HFF-Myc (cell line): Measurements from ENCODE around the gene KRTAP9-6.
"Not testable (repeated sequence)": the region's sequence is repeated elsewhere in the genome, so short reads cannot be mapped to it uniquely, and the experiment has no call there.

Experiments
- DNase-seq: peaks from one replicate; pipeline ENCODE4 v3.0.0-alpha.2; 2011; ENCODE audit warnings: low read depth; ENCODE audit errors: extremely low read depth
- H3K4me3 ChIP-seq: replicated peaks from 2 replicates; pipeline ENCODE4 v1.5.1; 2011; ENCODE audit warnings: low read depth, mild to moderate bottlenecking, control low read depth, low read length
- TF ChIP-seq, protein P1 (sequence below): IDR thresholded peaks from 2 replicates; pipeline ENCODE4 v1.5.1; 2012; ENCODE audit warnings: mild to moderate bottlenecking, low read depth, low read length, control low read depth; ENCODE audit errors: missing control alignments

Gene KRTAP9-6, protein sequence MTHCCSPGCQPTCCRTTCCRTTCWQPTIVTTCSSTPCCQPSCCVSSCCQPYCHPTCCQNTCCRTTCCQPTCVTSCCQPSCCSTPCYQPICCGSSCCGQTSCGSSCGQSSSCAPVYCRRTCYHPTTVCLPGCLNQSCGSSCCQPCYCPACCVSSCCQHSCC

DNA sequence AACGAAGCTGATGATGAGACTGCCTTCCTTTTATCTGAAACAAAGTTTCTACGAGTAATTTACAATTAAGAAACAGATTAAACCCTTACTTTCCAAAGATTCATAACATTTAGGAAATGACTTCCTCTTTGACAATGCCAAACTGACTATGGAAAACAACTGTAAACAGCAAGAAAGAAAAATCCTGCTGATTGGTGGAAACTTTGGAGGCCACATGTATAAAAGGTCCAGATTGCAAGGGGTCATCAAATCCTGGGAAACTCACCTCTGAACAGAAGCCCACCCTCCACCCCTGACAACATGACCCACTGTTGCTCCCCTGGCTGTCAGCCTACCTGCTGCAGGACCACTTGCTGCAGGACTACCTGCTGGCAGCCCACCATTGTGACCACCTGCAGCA is at the start of gene KRTAP9-6:
TSS of gene KRTAP9-6 (plus strand) at position 301 of the 400 bp plus-strand sequence. CDS start at position 301, 0 bp downstream.
- DNase-seq: no peak
- no peak within 1 kb of the TSS for H3K4me3 ChIP-seq

GRCh38 chr17:41215681-41216080 is 49.5 kb upstream of the KRTAP9-6 start:
- TF ChIP-seq, protein P1, sequence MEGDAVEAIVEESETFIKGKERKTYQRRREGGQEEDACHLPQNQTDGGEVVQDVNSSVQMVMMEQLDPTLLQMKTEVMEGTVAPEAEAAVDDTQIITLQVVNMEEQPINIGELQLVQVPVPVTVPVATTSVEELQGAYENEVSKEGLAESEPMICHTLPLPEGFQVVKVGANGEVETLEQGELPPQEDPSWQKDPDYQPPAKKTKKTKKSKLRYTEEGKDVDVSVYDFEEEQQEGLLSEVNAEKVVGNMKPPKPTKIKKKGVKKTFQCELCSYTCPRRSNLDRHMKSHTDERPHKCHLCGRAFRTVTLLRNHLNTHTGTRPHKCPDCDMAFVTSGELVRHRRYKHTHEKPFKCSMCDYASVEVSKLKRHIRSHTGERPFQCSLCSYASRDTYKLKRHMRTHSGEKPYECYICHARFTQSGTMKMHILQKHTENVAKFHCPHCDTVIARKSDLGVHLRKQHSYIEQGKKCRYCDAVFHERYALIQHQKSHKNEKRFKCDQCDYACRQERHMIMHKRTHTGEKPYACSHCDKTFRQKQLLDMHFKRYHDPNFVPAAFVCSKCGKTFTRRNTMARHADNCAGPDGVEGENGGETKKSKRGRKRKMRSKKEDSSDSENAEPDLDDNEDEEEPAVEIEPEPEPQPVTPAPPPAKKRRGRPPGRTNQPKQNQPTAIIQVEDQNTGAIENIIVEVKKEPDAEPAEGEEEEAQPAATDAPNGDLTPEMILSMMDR: no peak
- no peak for DNase-seq
- H3K4me3 ChIP-seq: no peak overlapping the region

More for the DNA sequence above, at the start of gene KRTAP9-6:
- TF ChIP-seq, protein P1: no peak

DNA sequence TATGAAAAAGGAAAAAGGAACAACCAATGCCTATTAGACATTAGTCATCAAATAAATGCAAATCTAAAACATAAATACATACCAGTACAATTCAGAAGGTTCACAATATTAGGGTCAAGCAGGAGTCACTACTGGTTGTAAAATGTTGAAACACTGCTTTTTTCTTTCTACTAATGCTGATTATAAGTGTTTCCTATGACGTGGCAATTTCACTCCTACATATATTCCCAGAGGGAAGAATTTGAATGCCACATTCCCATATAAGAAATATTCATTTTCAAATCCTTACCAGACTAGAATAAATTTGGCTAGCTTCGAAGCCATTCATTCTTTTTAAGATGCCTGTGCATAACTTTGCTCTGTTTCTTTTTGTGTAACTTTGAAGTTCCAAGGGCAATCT is 41.4 kb upstream of the KRTAP9-6 start:
- H3K4me3 ChIP-seq: no peak overlapping the region
- TF ChIP-seq, protein P1: no peak
- no peak for DNase-seq

GRCh38 chr17:41226051-41226450 is 39.1 kb upstream of the KRTAP9-6 start:
- DNase-seq: no peak
- TF ChIP-seq, protein P1: no peak
- H3K4me3 ChIP-seq: no peak overlapping the region

GRCh38 chr17:41226598-41227095 is 38.5 kb upstream of the KRTAP9-6 start, which contains the start of gene KRTAP9-2:
Gene KRTAP9-2 (plus strand): TSS chr17:41226648. CDS start chr17:41226655, 7 bp downstream.
- not testable (repeated sequence) for H3K4me3 ChIP-seq, DNase-seq

DNA sequence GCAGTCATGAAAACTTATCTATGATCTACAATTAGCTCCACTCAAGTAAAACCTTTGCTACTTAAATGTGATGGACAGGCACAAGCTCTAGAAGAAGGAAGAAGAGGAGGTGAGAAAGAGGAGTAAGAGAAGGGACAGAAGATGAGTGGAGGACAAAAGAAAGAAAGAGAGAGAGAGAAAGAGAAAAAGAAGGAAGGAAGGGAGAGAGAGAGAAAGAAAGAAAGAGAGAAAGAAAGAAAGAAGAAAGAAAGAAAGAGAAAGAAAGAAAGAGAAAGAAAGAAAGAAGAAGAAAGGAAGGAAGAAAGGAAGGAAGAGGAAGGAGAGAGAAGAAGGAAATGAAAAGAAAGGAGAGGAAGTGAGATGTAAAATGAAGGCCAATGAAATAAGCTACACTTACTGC is 35.1 kb upstream of the KRTAP9-6 start:
- no peak overlapping the region for H3K4me3 ChIP-seq
- TF ChIP-seq, protein P1: no peak
- DNase-seq: no peak

- TF ChIP-seq, protein P1: no peak
- H3K4me3 ChIP-seq: no peak overlapping the region
- no peak for DNase-seq
These were observed 33.4 kb upstream of the KRTAP9-6 start for GRCh38 chr17:41231731-41232130.

DNA sequence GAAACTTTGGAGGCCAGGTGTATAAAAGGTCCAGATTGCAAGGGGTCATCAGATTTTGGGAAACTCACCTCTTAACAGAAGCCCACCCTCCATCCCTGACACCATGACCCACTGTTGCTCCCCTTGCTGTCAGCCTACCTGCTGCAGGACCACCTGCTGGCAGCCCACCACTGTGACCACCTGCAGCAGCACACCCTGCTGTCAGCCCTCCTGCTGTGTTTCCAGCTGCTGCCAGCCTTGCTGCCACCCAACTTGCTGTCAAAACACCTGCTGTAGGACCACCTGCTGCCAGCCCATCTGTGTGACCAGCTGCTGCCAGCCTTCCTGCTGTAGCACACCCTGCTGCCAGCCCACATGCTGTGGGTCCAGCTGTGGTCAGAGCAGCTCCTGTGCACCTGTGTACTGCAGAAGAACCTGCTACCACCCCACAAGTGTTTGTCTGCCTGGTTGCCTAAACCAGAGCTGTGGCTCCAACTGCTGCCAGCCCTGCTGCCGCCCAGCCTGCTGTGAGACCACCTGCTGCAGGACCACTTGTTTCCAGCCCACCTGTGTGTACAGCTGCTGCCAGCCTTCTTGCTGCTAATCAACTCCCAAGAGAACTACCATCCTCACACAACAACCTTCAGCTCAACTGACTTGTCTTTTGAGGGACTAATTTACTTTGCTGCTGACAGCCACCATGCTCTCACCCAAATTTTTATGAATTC is 32.6 kb upstream of the KRTAP9-6 start, which contains the start of gene KRTAP9-3:
TSS of gene KRTAP9-3 (plus strand) at position 51 of the 707 bp plus-strand sequence. CDS start at position 104, 53 bp downstream.
- DNase-seq: not testable (repeated sequence)

GRCh38 chr17:41237116-41237515 is 28.1 kb upstream of the KRTAP9-6 start:
- H3K4me3 ChIP-seq, DNase-seq: not testable (repeated sequence)

More for the DNA sequence above, 32.6 kb upstream of the KRTAP9-6 start, which contains the start of gene KRTAP9-3:
- not testable (repeated sequence) for H3K4me3 ChIP-seq

GRCh38 chr17:41237949-41238437 is 27.2 kb upstream of the KRTAP9-6 start, which contains the start of gene KRTAP9-8:
Gene KRTAP9-8 (plus strand): TSS chr17:41237999. CDS start chr17:41238052, 53 bp downstream.
- not testable (repeated sequence) for DNase-seq

More at GRCh38 chr17:41237949-41238437, 27.2 kb upstream of the KRTAP9-6 start, which contains the start of gene KRTAP9-8:
- not testable (repeated sequence) for H3K4me3 ChIP-seq
